ENCODE results near the gene DNAJA2.

The DNAJA2 gene

GRCh38 chr16:46924402-46924801 is 49.1 kb downstream of the DNAJA2 start:
- no peak for FAIRE-seq

- FAIRE-seq: no peak
Measured at GRCh38 chr16:46923513-46924295, 49.8 kb downstream of the DNAJA2 start.

- no peak for FAIRE-seq
Measured at GRCh38 chr16:46922239-46922638, 51.2 kb downstream of the DNAJA2 start.

- no peak for FAIRE-seq
Measured at GRCh38 chr16:46920402-46921068, 52.9 kb downstream of the DNAJA2 start.

- no peak for FAIRE-seq
Measured at GRCh38 chr16:46918905-46919792, 54.3 kb downstream of the DNAJA2 start.

- no peak for FAIRE-seq
Measured at GRCh38 chr16:46918400-46918799, 55.1 kb downstream of the DNAJA2 start.

- no peak for FAIRE-seq
Measured at GRCh38 chr16:46916980-46917379, 56.5 kb downstream of the DNAJA2 start.

GRCh38 chr16:46915483-46916025 is 57.9 kb downstream of the DNAJA2 start:
- no peak for FAIRE-seq

- FAIRE-seq: no peak
Measured at GRCh38 chr16:46914556-46915201, 58.8 kb downstream of the DNAJA2 start.

GRCh38 chr16:46911650-46912049 is 61.8 kb downstream of the DNAJA2 start:
- FAIRE-seq: no peak

- FAIRE-seq: no peak
Measured at GRCh38 chr16:46911038-46911437, 62.4 kb downstream of the DNAJA2 start.

GRCh38 chr16:46908540-46909372 is 64.7 kb downstream of the DNAJA2 start:
- FAIRE-seq: no peak

GRCh38 chr16:46907061-46907774 is 66.3 kb downstream of the DNAJA2 start:
- no peak for FAIRE-seq

GRCh38 chr16:46906360-46907060 is 67.0 kb downstream of the DNAJA2 start:
- FAIRE-seq: no peak

All from A204.1 (cell line).